ENCODE results near the gene XKR8.

XKR8 gene, protein sequence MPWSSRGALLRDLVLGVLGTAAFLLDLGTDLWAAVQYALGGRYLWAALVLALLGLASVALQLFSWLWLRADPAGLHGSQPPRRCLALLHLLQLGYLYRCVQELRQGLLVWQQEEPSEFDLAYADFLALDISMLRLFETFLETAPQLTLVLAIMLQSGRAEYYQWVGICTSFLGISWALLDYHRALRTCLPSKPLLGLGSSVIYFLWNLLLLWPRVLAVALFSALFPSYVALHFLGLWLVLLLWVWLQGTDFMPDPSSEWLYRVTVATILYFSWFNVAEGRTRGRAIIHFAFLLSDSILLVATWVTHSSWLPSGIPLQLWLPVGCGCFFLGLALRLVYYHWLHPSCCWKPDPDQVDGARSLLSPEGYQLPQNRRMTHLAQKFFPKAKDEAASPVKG

DNA sequence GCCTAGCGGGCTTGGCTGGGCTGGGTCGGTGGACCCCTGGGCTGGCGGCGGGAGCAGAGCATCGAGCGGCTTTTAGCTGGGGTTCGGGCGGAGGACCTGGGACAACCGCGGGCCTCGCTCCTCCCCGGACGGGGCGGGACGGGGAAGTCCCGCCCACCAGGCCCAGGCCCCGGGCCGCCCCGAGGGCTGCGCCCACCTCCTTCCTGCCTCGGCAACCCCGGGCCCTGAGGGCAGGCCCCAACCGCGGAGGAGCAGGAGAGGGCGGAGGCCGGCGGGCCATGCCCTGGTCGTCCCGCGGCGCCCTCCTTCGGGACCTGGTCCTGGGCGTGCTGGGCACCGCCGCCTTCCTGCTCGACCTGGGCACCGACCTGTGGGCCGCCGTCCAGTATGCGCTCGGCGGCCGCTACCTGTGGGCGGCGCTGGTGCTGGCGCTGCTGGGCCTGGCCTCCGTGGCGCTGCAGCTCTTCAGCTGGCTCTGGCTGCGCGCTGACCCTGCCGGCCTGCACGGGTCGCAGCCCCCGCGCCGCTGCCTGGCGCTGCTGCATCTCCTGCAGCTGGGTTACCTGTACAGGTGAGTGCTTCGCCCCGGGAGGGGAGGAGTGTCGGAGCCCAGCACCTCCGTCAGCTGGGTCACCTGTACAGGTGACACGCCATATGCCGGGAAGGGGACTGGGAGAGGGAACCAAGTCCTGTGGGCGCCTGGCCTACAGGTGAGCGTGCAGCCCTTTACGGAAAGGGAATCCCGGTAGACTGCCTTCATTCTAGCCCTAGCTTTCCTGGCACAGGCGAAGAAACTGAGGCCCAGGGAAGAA, at the start of gene XKR8:
TSS of gene XKR8 (plus strand) at position 182 of the 812 bp plus-strand sequence. CDS start at position 279, 97 bp downstream.
- peak; percentile 90 for DNase-seq

DNA sequence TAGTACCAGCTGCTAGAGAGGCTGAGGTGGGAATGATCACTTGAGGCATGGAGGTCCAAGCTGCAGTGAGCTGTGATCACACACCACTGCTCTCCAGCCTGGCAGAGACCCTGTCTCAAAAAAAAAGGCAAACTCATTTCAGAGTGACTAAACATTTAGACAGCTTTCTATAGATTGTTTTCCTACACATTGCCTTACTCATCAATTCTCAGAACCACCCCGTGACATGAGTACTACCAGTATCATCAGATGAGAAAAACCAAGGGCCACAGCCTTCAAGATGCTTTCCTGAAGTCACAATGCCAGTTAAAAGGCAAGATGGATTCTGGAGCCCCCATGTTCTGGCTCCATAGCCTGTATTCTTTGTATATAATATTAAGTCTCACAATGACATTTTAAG, 47.3 kb upstream of the XKR8 start:
- DNase-seq: no peak

DNA sequence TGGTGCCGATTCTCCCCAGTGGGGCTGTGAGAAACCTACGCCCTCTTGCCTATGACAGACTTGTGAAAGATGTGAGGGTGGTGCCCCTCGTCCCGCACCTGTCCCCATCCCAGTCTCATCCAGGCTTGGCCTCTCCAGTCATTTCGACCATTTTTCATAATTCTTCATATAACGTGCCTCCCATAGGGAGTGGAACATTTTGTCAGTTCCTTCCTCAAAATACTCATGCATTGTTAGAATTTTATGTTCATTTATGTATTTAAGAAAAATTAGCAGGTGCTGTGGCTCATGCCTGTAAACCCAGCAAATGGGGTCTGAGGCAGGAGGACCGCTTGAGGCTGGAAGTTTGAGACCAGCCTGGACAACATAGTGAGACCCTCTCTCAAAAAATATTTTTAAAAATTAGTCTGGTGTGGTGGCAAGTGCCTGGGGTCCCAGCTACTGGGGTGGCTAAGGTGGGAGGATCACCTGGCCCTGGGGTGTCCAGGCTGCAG, 44.6 kb upstream of the XKR8 start:
- no peak for DNase-seq

DNA sequence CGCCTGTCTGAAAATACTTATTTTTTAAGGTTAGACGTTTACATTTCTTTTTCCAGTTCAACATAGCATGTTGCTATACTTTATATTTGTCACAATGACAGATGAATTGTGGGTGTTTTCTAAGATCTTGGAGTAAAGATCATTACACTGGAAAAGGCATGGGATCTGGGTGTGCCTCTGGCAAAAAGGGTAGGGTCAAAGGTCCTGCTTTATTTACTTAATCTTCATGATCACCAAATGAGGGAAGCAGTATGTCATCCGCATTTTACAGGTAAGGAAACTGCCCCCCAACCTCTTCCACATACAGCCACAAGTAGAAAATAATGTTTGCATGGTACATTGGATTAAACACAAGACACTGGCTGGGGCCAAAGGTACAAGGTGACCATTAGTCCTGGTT, 37.5 kb upstream of the XKR8 start:
- DNase-seq: no peak

DNA sequence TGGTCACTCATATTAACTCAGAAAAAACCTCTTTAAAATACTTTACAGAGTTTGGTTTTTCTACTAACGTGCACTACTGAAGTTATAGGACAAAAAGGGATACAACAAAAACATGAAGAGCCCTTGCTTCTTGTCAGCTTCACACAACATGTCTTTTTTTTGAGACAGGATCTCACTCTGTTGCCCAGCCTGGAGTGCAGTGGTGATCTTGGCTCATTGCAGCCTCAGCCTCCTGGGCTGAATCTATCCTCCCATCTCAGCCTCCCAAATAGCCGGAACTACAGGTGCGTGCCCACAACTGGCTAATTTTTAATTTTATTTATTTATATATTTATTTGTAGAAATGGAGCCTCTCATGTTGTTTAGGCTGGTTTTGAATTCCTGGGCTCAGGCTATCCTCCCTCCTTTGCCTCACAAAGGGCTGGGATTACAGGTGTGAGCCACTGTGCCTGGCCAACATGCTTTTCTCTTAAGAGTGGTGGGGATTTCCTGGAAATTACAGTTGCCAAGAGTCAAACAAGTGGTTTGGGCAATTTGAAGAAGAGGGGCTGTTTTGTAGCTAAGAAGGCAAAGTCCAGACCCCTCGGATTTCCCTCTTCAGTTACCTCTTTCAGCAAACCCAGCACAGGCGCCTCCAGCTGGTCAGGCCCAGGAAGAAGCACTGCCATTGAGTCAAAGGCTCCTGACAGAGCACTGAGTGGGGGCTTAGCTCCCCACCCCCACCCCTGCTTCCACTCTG, 31.4 kb upstream of the XKR8 start:
- no peak for DNase-seq

DNA sequence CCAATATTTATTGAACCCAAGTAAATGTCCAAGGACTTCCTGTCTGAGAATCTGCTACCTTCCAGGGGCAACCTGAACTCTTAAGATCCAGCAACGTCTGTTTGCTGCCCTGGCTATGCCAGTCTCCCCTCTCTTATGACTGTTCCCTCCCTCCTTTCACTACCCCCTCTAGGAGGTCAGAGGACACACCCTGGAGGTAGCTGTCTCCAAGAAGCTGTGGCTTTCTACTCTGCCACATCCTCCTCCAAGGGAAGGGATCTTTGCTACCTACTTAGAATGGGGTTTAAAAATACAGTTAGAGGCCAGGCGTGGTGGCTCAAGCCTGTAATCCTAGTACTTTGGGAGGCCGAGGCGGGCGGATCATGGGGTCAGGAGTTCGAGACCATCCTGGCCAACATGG, 28.6 kb upstream of the XKR8 start:
- no peak for DNase-seq

DNA sequence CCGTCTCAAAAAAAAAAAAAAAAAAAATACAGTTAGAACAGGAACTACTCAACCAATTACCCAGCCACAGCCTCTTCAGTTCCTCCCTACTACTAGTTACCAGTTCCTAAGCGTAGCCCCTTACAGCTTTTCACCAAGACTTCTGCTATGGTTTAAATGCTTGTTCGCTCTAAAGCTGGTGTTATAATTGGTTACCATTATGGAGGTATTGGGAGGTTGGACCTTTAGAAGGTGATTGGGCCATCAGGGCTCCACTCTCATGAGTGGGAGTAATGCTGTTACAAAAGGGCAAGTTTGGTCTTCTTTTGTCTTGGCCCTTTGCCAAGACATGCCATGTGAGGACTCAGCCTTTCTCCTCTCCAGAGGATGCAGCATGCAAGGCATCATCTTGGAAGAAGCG, 28.0 kb upstream of the XKR8 start:
- no peak for DNase-seq

DNA sequence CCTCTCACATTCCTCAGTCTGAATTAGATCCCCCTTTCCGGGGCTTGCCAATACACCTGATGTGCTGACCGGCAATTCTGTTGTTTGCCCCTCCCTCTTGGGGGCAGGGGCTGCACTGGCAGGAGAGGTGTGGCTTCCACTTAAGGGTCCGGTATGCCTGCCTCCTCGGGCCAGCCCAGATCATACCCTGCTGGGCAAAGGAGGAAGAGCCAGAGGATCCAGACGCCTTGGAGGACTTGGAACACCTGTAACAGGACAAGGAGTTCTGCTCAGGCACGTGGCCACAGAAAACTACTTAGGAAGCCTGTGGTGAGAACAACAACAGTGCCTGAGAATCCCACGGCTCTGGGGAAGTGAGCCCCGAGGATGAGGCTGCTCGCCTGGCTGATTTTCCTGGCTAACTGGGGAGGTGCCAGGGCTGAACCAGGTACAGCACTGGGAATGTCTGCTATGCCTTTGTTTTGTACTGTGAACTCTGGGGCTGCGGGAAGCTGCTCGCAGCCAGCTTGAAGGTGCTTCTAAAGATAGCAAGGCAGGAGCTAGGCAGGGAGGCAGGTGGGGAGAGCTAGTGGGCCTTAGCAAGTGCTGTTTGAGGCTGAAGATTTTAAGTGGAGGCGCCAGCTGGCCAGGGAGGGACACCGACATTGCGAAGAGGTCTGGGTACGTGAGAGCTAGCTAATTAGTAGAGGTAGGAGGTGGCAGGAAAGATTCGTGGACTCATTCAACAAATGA, 24.8 kb upstream of the XKR8 start, which contains the start of gene SMPDL3B:
TSS of gene SMPDL3B (plus strand) at position 183 of the 732 bp plus-strand sequence. CDS start at position 367, 184 bp downstream.
- peak; percentile 41 for DNase-seq

DNA sequence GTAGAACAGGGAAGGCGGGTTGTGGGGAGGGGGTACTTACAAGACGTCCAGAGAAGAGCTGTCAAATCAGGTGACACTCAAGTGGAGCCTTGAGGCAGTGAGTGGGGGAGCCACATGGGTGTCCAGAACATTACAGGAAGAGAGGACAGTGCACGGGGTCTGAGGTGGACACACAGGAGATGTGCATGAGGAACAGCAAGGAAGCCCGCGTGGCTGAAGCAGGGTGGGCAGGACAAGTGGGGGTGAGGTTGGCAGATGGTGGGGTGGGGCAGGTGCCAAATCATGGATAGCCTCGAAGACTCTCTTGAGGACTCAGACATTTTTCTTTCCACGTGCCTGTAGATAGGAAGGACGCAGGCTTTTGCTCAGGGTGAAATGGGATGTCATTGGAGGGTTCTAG, 24.1 kb upstream of the XKR8 start:
- DNase-seq: no peak

DNA sequence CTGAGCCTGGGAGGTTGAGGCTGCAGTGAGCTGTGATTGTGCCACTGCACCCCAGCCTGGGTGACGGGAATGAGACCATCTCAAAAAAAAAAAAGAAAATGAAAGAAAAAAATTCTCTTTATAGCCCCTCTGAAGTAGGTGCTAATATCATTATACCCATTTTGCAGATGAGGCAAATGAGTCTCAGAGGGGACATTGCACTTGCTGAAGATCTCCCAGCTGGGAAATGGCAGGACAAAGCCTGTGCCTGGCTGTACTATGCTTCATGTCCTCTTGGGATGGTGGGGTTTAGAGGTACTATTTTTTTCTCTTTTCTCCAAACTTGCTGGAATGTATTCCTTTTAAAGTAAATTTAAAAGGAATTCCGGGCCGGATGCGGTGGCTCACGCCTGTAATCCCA, 23.4 kb upstream of the XKR8 start:
- no peak for DNase-seq

DNA sequence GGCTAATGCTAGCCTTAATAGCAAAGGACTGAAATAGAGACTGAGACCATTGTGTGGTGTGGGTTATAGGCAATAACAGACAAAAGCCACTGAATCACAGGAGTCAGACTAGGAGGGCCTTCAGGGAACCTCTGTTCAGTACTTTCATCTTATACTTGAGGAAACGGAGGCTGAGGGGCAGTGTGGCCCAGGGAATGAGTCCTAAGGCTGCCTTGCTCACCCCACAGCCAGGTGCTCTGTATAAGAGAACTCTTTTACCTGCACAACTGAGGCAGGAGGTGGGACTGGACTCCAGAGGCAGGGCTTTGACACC, 22.3 kb upstream of the XKR8 start:
- DNase-seq: no peak

DNA sequence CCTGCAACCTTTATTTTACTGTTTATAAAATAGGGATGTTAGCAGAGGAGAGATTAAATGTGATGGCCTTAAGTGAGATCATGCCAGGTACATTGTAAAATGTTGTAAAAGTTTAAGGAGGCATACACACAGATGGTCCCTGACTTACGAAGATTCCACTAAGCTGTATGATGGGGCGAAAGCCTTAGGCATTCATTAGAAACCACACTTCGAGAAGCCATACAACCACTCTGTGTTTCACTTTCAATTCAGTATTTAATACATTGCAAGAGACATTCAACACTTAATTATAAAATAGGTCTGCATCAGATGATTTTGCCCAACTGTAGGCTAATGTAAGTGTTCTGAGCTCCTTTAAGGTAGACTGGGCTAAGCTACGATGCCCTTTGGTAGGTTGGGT, 21.3 kb upstream of the XKR8 start:
- DNase-seq: no peak

DNA sequence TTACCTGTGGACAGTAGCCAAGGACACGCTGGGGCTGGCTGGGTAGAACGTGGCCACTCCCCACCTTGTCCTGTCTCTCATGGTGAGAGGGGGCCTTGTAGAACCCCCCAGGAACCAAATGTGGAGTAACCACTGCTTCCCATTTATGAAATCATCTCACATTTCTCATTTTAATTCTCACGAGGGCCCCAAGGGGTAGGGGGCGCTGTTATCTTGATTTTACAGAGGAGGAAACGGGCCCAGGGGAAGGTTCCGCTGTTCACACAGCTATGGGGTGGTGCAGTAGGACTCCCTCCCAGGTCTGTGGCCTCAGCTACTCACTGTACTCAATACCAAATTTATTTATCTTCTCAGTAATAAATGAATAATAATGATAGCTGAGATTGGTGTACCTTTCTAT, 19.5 kb upstream of the XKR8 start:
- DNase-seq: no peak

DNA sequence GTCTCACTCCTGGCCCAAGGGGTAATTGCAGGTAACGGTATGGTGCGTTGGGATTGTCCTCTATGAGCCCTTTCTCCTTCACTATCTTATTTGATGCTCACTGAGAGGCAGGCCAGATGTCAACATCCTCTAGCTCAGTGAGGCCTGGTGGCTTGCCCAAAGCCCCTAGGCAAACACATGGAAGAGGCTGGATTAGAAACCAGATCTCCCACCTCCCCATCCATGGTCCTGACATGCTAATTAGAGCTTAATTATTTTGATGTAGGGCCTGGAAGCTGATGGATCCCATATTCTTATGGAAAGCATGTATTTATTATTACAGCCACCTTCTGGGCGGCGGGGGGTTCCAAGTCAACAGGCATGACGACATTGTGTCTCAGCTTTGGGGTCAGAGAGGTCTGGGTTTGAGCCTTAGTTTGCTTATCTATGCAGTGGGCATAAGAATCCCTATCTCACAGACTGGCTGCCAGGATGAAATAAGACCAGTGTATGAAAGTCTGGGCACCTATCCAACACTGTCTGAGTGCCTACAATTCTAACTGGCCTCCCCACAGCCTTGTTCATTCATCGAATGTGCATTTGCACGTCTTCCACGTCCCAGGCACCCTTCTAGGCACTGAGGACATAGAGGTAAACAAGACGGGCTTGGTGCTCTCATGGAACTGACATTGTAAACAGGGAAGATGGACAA, 18.8 kb upstream of the XKR8 start:
- no peak for DNase-seq

DNA sequence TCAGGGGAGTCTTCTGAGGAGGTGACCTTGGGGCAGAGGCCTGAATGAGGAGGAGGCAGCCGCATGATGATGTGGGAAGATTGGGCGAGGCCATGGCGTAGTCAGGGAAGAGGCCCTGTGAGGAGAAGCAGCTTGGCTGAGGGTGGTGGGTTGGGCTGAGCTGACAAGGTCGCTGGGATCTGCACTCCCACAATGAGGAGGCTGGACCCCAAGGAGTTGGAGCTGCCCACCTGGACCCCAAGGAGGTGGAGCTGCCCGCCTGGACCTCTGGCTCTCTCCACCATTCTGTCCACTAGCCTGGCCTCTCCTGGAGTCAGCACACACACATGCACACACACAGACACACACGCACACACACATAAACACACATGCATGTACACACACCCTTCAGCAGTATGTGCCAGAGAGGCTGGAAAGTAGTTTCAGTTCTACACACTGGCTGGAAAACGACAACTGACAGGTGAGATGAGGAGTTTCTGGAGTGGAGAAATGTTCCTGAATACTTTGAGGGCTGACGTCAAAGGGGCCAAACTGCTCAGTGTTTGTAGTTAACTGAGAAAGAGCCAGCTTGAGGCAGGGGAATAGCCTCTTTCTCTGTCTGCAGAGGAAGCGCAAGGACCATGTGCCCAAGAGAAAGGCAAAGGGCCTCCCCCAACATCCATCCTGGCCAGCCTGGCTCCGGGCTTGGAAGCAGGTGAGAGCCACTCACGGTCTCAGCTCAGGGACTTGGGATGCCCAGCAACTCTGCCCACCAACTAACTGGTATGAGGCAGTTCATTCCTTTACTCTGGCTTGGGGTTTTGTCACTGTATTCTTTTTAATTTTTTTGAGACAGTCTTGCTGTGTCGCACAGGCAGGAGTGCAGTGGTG, 17.9 kb upstream of the XKR8 start:
- DNase-seq: no peak

DNA sequence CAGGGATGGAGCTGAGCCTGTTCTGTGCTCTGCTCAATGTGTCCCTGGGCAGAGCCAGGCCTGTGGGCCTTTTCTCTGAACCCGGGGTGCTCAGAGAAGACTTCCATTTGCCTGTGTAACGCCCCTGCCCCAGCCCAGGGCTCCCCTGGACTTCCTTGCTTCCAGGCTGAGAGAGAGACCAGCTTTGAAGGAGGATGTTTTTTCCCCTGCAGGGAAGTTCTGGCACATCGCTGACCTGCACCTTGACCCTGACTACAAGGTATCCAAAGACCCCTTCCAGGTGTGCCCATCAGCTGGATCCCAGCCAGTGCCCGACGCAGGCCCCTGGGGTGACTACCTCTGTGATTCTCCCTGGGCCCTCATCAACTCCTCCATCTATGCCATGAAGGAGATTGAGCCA, 14.8 kb upstream of the XKR8 start:
- DNase-seq: no peak

DNA sequence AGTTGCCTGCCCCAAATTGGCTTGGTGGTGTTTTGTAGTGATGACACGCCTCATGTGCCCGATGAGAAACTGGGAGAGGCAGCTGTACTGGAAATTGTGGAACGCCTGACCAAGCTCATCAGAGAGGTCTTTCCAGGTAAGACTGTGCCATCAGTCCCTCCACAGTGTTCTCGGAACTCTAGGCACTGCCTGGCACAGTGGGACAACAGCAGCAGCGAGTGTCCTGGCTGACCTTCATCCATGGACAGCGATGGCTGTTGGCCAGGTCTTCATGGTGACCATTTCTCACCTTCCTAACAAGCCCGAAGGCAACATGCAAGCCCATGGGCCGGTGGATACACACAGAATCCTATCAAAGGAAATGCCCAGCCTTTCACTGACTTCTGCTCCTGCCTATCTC, 10.7 kb upstream of the XKR8 start:
- DNase-seq: no peak

DNA sequence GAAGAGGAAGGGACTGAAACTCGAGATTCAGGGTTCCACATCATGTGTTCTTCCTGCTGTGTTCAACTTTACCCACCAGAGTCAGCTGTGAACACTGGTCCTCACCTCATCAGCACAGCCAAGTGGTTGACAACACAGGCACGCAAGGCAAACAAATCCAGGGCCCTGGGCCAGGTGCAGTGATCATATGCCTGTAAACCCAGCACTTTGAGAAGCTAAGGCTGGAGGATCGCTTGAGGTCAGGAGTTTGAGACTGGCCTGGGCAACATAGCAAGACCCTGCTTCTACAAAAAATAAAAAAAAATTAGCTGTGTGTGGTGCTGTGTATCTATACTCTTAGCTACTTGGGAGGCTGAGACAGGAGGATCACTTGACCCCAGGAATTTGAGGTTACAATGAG, 8.4 kb upstream of the XKR8 start:
- no peak for DNase-seq

DNA sequence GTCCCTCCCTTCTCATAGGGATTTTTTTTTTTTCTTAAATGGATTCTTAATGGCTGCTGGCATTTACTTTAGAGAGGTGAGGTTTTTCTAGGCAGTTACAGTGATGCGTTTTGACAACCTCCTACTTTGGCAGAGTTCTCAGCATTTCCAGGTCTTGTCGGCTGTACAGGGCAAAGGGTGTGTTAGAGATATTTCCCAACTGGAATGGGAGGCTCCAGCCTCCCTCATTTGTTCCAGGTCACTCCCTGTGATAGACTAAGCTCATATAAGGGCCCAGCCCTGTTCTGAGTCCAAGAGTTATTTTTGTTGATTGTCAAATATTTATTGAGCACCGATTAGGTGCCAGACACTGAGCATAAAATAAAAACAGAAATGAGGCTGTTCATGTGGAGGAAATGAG, 7.6 kb upstream of the XKR8 start:
- DNase-seq: no peak

DNA sequence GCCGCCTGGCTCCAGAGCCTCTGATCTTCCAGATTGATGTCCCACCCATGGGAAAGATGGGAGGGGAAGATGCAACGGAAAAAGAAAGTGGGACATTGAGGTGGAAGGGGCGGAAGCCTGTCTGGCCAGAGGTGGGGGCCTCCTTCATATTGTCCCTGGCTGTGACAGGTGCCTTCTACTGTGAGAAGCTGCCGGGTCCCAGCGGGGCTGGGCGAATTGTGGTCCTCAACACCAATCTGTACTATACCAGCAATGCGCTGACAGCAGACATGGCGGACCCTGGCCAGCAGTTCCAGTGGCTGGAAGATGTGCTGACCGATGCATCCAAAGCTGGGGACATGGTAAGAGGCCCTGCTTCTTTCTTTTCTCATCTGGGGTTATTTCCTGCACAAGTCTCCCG, 5.6 kb upstream of the XKR8 start:
- DNase-seq: no peak

DNA sequence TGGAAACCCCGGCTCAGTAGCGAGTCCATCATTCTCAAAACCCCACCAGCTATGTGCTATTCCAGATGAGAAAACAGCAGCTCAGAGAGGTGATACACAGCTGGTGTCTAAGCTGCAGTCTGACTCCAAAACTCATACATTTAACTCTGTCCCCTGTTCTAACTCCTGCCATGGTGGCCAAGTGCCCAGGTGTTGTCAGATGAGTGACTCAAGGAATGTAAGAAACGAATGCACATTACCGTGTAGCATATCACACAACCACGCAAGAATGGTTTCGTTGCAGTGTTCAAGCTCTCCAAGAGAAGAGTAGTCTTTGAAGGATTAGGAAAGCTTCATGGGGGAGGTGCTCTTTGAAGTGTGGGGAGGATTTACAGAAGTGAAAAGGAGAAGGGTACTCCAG, 4.7 kb upstream of the XKR8 start:
- DNase-seq: no peak
